HFFc6 (cell line): ENCODE data around the gene CHCHD6. TPM values are rescaled to one million over a fixed set of nuclear protein-coding genes. Genes with fewer than 3 reads are reported as not detected.

Source experiments
- DNase-seq: peaks from one replicate; pipeline ENCODE4 v3.0.0-alpha.2; 2018
- H3K27ac Mint-ChIP-seq: 2 replicates; pipeline ENCODE4 v1.8.0; 2020; ENCODE audit warnings: mild to moderate bottlenecking, mixed read lengths
- H3K27me3 Mint-ChIP-seq: 2 replicates; pipeline ENCODE4 v1.8.0; 2021; ENCODE audit warnings: mild to moderate bottlenecking, moderate library complexity, mixed read lengths; ENCODE audit not compliant: insufficient read depth
- H3K36me3 Mint-ChIP-seq: 2 replicates; pipeline ENCODE4 v1.8.0; 2021; ENCODE audit warnings: low read depth, mixed read lengths
- H3K4me1 Mint-ChIP-seq: 2 replicates; pipeline ENCODE4 v1.8.0; 2020; ENCODE audit warnings: low read depth, mixed read lengths
- H3K4me3 Mint-ChIP-seq: 2 replicates; pipeline ENCODE4 v1.8.0; 2020; ENCODE audit warnings: mild to moderate bottlenecking, moderate library complexity, mixed read lengths
- H3K9me3 Mint-ChIP-seq: 2 replicates; pipeline ENCODE4 v1.8.0; 2020; ENCODE audit warnings: mild to moderate bottlenecking, mixed read lengths
- total RNA-seq, 6 experiments: library from RNA; stranded (reverse); fragmentation: NEBNext Ultra II Directional; extraction: Animal tissue kit (Norgen Biotek cat#: 25700); gene quantifications; 2 replicates in 1 of 6; 3 replicates in 5 of 6; pipeline ENCODE4 v1.2.3, GENCODE V29; 2021
- TF ChIP-seq, protein P1 (sequence below): fragments of 200-600 bp; sonication (generic); IDR thresholded peaks from 2 replicates; pipeline ENCODE4 v1.5.0; 2021; ENCODE audit warnings: antibody characterized with exemption, mild to moderate bottlenecking

Gene CHCHD6
- total RNA-seq, 6 experiments from 2014 or later = 18.6 to 22.9 (median 19.9) TPM

GRCh38 chr3:126730376-126730775, 26.3 kb downstream of the CHCHD6 start:
- no peak overlapping the region for H3K4me3 Mint-ChIP-seq
- DNase-seq = no peak
- no peaks in the 10 kb centered on the region for H3K27me3 Mint-ChIP-seq
- H3K36me3 Mint-ChIP-seq = peaks cover 30% of the 10 kb centered on the region
- TF ChIP-seq, protein P1, sequence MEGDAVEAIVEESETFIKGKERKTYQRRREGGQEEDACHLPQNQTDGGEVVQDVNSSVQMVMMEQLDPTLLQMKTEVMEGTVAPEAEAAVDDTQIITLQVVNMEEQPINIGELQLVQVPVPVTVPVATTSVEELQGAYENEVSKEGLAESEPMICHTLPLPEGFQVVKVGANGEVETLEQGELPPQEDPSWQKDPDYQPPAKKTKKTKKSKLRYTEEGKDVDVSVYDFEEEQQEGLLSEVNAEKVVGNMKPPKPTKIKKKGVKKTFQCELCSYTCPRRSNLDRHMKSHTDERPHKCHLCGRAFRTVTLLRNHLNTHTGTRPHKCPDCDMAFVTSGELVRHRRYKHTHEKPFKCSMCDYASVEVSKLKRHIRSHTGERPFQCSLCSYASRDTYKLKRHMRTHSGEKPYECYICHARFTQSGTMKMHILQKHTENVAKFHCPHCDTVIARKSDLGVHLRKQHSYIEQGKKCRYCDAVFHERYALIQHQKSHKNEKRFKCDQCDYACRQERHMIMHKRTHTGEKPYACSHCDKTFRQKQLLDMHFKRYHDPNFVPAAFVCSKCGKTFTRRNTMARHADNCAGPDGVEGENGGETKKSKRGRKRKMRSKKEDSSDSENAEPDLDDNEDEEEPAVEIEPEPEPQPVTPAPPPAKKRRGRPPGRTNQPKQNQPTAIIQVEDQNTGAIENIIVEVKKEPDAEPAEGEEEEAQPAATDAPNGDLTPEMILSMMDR = no peak
- no peak overlapping the region for H3K27ac Mint-ChIP-seq
- no peaks in the 10 kb centered on the region for H3K9me3 Mint-ChIP-seq
- H3K4me1 Mint-ChIP-seq = no peaks in the 10 kb centered on the region

GRCh38 chr3:126731044-126731443, 27.0 kb downstream of the CHCHD6 start:
- H3K9me3 Mint-ChIP-seq = no peaks in the 10 kb centered on the region
- peaks cover 27% of the 10 kb centered on the region for H3K36me3 Mint-ChIP-seq
- no peak overlapping the region for H3K4me3 Mint-ChIP-seq
- TF ChIP-seq, protein P1 = no peak
- H3K4me1 Mint-ChIP-seq = no peaks in the 10 kb centered on the region
- no peaks in the 10 kb centered on the region for H3K27me3 Mint-ChIP-seq
- no peak for DNase-seq
- no peak overlapping the region for H3K27ac Mint-ChIP-seq

- H3K27me3 Mint-ChIP-seq = no peaks in the 10 kb centered on the region
- no peak overlapping the region for H3K4me3 Mint-ChIP-seq
- no peaks in the 10 kb centered on the region for H3K4me1 Mint-ChIP-seq
- H3K9me3 Mint-ChIP-seq = no peaks in the 10 kb centered on the region
- TF ChIP-seq, protein P1 = no peak
- DNase-seq = no peak
- H3K27ac Mint-ChIP-seq = no peak overlapping the region
- H3K36me3 Mint-ChIP-seq = peaks cover 28% of the 10 kb centered on the region
These were observed 28.4 kb downstream of the CHCHD6 start for GRCh38 chr3:126732281-126733060.

- TF ChIP-seq, protein P1 = no peak
- Mint-ChIP-seq H3K9me3 (no peaks in the 10 kb centered on the region), H3K27ac (no peak overlapping the region), H3K36me3 (peaks cover 33% of the 10 kb centered on the region), H3K4me1 (no peaks in the 10 kb centered on the region), H3K27me3 (no peaks in the 10 kb centered on the region), H3K4me3 (no peak overlapping the region)
- no peak for DNase-seq
These were observed 29.0 kb downstream of the CHCHD6 start for GRCh38 chr3:126733061-126733430.

GRCh38 chr3:126734106-126734723, 30.2 kb downstream of the CHCHD6 start:
- TF ChIP-seq, protein P1 = no peak
- DNase-seq = no peak
- no peak overlapping the region for H3K27ac Mint-ChIP-seq

More at GRCh38 chr3:126734106-126734723, 30.2 kb downstream of the CHCHD6 start:
- Mint-ChIP-seq H3K36me3 (peaks cover 38% of the 10 kb centered on the region), H3K9me3 (no peaks in the 10 kb centered on the region), H3K27me3 (no peaks in the 10 kb centered on the region), H3K4me3 (no peak overlapping the region), H3K4me1 (no peaks in the 10 kb centered on the region)
